Gastroesophageal sphincter (tissue), 4 donors: ENCODE results near the gene PPIF. TPM values are rescaled to one million over a fixed set of nuclear protein-coding genes. Genes with fewer than 3 reads are reported as not detected.
A peak's percentile ranks its signal among the peaks of the same experiment; 100 is the strongest.

Source experiments
- ATAC-seq: fragments of 150-250 bp; one replicate; pipeline ENCODE4 v1.9.1; 2016; ENCODE audit warnings: mild to moderate bottlenecking, moderate library complexity
- H3K27ac ChIP-seq, 4 donors: fragments of 200-600 bp; sonication (generic) in 3 of 4; 1 replicate in 3 of 4; 2 replicates in 1 of 4; pipeline ENCODE4 v1.5.1; 2016 to 2019
- H3K27me3 ChIP-seq: fragments of 200-600 bp; sonication (generic); one replicate; pipeline ENCODE4 v1.5.1; 2019
- H3K36me3 ChIP-seq, 2 donors: fragments of 200-600 bp; sonication (generic); one replicate each; pipeline ENCODE4 v1.5.1; 2019; ENCODE audit warnings: control low read depth in 1 of 2
- H3K4me1 ChIP-seq, 3 donors: fragments of 200-600 bp; sonication (generic); 1 replicate in 2 of 3; 2 replicates in 1 of 3; pipeline ENCODE4 v1.5.1; 2016 to 2019; ENCODE audit warnings: control low read depth in 2 of 3
- H3K4me3 ChIP-seq, 2 donors: fragments of 200-600 bp; sonication (generic); one replicate each; pipeline ENCODE4 v1.5.1; 2019; ENCODE audit warnings: mild to moderate bottlenecking in 1 of 2, moderate library complexity in 1 of 2
- H3K9me3 ChIP-seq, 3 donors: fragments of 200-600 bp; sonication (generic); one replicate each; pipeline ENCODE4 v1.5.1; 2017 to 2019; ENCODE audit warnings: control low read depth in 2 of 3
- EP300 ChIP-seq: sonication (generic); formaldehyde crosslinking; IDR thresholded peaks from one replicate; pipeline ENCODE4 v1.6.1; 2017; ENCODE audit warnings: antibody characterized with exemption, mild to moderate bottlenecking
- POLR2A ChIP-seq, 2 donors: fragments of 450-650 bp; IDR thresholded peaks; one replicate each; pipeline ENCODE4 v1.6.1; 2017; ENCODE audit warnings: antibody characterized with exemption in 2 of 2, mild to moderate bottlenecking in 2 of 2, moderate library complexity in 1 of 2
- POLR2AphosphoS5 ChIP-seq: sonication (generic); formaldehyde crosslinking; IDR thresholded peaks from one replicate; pipeline ENCODE4 v1.6.1; 2017; ENCODE audit warnings: antibody characterized with exemption
- WGBS, 2 donors: methylation state at CpG; one replicate each; pipeline ENCODE4 v1.1.5; 2018; ENCODE audit warnings: low coverage in 1 of 2; 5-methylcytosine and 5-hydroxymethylcytosine counted together
- total RNA-seq, 4 donors: library from RNA; depleted of rRNA; stranded (reverse); fragments of >200 nt; gene quantifications; one replicate each; pipeline ENCODE4 v1.1.0, GENCODE V29; 2016
- TF ChIP-seq, protein P1 (sequence below), 4 experiments: fragments of 200-600 bp in 2 of 4; fragments of 450-650 bp in 2 of 4; sonication (generic) in 1 of 4; IDR thresholded peaks; one replicate each; pipeline ENCODE4 v1.5.1; 2017 to 2019; ENCODE audit warnings: antibody characterized with exemption in 4 of 4, mild to moderate bottlenecking in 2 of 4, moderate library complexity in 2 of 4

The PPIF gene
- total RNA-seq, 4 donors from 2014 or later = 16.5 to 38.0 (median 22.8) TPM

DNA sequence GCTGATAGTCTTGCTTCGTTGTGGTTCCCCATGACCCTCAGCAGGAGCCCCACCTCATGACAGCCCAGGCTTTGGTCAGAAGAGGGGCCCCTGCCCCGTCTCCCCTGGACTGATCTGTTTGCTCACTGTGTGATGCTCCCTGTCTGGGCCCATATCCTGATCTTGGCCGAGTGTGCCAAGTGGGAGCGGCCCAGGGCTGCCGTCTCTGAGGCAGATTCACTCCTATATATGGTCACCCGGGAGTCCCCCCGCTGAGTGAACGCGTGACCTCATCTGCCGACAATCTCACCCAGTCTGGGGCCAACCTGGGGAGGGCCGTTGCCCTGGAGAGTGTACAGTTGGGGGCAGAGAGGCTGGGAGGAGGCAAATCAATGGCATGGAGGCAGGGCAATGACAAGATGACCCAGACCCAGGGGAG lies 34.5 kb downstream of the PPIF start:
- no peaks in the 10 kb centered on the region for H3K9me3 ChIP-seq
- H3K36me3 ChIP-seq = peaks cover 0 to 32% of the 10 kb centered on the region in 2 donors
- H3K27me3 ChIP-seq = no peaks in the 10 kb centered on the region
- ATAC-seq = peak; percentile 81
- H3K4me1 ChIP-seq = peaks cover 13 to 62% (median 37%) of the 10 kb centered on the region in 3 donors
- TF ChIP-seq POLR2A (IDR thresholded peaks at IDR 0.05) (no peak), POLR2AphosphoS5 (peak; percentile 82)
- peak overlapping the region in 1 of 2 donors; percentile 3 for H3K4me3 ChIP-seq
- peak overlapping the region; percentile 85 to 91 (median 88) for H3K27ac ChIP-seq
- WGBS, 2 donors = no CpG with 5 or more reads among the region's 11 CpGs

DNA sequence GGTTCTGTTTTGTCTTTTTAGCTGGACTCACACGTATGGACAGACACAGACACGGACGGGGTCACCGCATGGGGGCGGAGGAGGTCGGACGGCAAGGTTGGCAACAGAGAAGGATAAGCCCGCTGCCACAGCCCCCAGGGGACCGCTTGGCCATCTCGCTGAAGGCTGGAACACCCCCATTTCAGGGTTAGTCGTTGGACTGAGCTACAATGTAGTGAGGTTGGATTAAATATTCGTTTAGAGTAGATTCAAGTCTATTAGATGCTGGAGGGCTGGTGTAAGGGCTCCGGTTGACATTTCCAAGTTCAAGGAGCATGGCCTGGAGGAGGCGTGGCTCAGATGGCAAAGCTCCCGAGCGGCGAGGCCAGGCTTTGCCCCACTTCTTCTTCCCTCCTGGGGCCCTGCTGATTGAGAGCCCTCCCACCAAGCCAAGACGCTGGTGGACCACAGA lies 35.2 kb downstream of the PPIF start:
- H3K4me3 ChIP-seq = peak overlapping the region in 1 of 2 donors; percentile 3

DNA sequence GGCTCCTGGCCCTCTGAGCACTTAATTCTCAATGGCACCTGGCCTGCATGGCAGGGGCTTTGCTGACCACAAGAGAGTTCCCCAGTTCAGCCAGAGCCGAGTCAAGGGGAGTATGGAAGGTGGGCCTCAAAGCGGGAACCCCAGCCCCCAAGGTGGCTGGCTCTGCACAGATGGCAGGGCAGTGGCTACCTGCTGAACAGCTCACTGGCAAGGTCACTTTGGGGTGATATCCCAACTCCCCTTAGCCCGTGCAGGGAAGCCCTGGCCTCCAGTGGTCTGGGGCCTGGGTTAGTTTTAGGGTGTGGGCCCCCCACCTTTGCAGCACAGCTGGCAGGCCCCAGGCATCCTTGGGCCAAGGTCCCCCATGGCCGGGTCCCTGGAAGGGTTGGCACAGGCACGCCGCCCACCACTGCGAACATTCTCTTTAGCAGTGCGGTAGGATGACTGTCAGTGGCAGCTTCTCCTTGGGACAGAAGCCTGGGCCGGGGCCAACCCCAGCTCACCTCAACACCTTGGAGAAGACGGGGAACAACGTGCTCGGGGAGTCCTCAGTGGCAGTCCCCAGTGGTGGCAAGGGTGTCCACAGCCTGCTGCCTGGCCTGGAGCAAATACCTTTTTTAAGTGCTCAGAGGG lies 36.8 kb downstream of the PPIF start:
- Histone ChIP-seq H3K27ac (peak overlapping the region in 3 of 4 donors; percentile 70 to 89 (median 73)), H3K9me3 (no peaks in the 10 kb centered on the region), H3K4me1 (peaks cover 13 to 78% (median 36%) of the 10 kb centered on the region in 3 donors), H3K4me3 (no peak overlapping the region), H3K27me3 (no peaks in the 10 kb centered on the region), H3K36me3 (peaks cover 0 to 54% of the 10 kb centered on the region in 2 donors)
- TF ChIP-seq POLR2A (IDR thresholded peaks at IDR 0.05) = no peak
- TF ChIP-seq, protein P1, sequence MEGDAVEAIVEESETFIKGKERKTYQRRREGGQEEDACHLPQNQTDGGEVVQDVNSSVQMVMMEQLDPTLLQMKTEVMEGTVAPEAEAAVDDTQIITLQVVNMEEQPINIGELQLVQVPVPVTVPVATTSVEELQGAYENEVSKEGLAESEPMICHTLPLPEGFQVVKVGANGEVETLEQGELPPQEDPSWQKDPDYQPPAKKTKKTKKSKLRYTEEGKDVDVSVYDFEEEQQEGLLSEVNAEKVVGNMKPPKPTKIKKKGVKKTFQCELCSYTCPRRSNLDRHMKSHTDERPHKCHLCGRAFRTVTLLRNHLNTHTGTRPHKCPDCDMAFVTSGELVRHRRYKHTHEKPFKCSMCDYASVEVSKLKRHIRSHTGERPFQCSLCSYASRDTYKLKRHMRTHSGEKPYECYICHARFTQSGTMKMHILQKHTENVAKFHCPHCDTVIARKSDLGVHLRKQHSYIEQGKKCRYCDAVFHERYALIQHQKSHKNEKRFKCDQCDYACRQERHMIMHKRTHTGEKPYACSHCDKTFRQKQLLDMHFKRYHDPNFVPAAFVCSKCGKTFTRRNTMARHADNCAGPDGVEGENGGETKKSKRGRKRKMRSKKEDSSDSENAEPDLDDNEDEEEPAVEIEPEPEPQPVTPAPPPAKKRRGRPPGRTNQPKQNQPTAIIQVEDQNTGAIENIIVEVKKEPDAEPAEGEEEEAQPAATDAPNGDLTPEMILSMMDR (IDR thresholded peaks at IDR 0.05) = peak in 1 of 4 experiments; percentile 15
- no peak for ATAC-seq
- no CpG with 5 or more reads among the region's 12 CpGs for WGBS, 2 donors

More for the DNA sequence above, 35.2 kb downstream of the PPIF start:
- no peak for ATAC-seq
- H3K27me3 ChIP-seq = no peaks in the 10 kb centered on the region
- peak overlapping the region; percentile 85 to 91 (median 88) for H3K27ac ChIP-seq
- H3K4me1 ChIP-seq = peaks cover 13 to 69% (median 37%) of the 10 kb centered on the region in 3 donors
- H3K9me3 ChIP-seq = no peaks in the 10 kb centered on the region
- TF ChIP-seq POLR2AphosphoS5 (no peak), POLR2A (IDR thresholded peaks at IDR 0.05) (no peak)
- TF ChIP-seq, protein P1 (IDR thresholded peaks at IDR 0.05) = peak in 1 of 4 experiments; percentile 28
- H3K36me3 ChIP-seq = peaks cover 0 to 39% of the 10 kb centered on the region in 2 donors
- WGBS, 2 donors = 20 to 31% methylated on average over 3 to 7 of the region's 18 CpGs

DNA sequence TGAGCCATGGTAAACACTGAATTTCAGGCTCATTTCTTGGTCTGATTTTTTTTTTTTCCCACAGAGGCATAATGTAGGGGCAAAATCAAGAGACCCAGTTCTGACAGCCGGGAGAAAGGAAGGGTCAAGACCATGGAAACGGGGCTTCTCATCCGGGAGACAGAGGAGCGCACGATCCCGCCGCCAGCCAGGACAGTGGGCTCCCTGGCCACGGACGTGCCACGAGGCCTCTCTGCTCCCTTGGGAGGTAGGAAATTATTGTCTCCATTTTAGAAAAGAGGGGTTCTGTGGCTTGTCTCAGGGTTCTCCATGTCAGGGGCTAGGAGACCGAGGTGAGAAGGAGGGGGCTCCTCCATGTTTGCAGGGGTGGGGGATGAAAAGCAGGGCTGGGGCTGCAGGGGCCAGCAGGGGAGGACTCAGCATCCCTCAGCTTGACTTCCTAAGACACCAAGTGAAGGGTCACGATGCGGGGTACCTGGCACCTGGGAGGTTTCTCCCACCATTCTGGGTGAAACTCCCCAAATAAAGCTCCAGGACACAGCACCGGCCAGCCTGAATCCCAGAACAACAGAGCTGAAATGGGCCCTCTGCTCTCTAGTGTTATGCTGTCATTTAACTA lies 37.6 kb downstream of the PPIF start:
- Histone ChIP-seq H3K36me3 (peaks cover 0 to 55% of the 10 kb centered on the region in 2 donors), H3K27ac (peak overlapping the region in 3 of 4 donors; percentile 70 to 89 (median 73)), H3K9me3 (no peaks in the 10 kb centered on the region), H3K4me3 (no peak overlapping the region), H3K4me1 (peaks cover 13 to 72% (median 28%) of the 10 kb centered on the region in 3 donors), H3K27me3 (no peaks in the 10 kb centered on the region)
- 89 to 90% methylated on average over 2 to 10 of the region's 14 CpGs for WGBS, 2 donors
- no peak for ATAC-seq
- TF ChIP-seq, protein P1 (IDR thresholded peaks at IDR 0.05) = no peak
- TF ChIP-seq EP300 (no peak), POLR2AphosphoS5 (no peak), POLR2A (IDR thresholded peaks at IDR 0.05) (no peak)

DNA sequence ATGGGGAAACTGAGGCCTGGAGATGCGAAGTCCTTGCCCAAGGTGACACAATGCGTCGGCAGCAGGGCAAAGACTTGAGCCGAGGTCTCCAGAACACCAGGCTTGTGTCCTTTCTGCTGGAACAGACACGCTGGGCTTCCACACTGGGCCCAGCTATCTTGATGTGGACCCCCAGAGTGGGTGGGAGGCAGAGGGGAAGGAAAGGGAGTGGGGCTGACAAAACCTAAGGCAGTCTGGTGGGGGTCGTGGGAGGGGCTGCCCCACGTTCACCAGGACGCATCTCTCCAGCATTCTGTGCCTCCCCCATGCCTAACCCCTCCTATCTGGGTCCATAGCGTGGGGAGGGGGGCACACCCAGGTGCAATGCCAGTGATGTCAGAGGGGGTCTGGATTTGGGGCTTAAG lies 38.1 kb downstream of the PPIF start:
- TF ChIP-seq EP300 (no peak), POLR2AphosphoS5 (no peak)
- peaks cover 13 to 72% (median 24%) of the 10 kb centered on the region in 3 donors for H3K4me1 ChIP-seq
- H3K9me3 ChIP-seq = no peaks in the 10 kb centered on the region
- no peak overlapping the region for H3K4me3 ChIP-seq
- no CpG with 5 or more reads among the region's 9 CpGs for WGBS, 2 donors
- no peak for ATAC-seq
- H3K36me3 ChIP-seq = peaks cover 0 to 57% of the 10 kb centered on the region in 2 donors
- peak overlapping the region in 3 of 4 donors; percentile 23 to 89 (median 73) for H3K27ac ChIP-seq
- no peaks in the 10 kb centered on the region for H3K27me3 ChIP-seq
